GM18502 (cell line): ENCODE data around the gene RNLS.

Experiments used
- ATAC-seq: cut with Tn5 transposase; IDR thresholded peaks from one replicate; pipeline ENCODE4 v1.9.1; 2021; ENCODE audit warnings: mild to moderate bottlenecking; ENCODE audit not compliant: unreplicated experiment, poor library complexity

The RNLS gene

GRCh38 chr10:88526501-88527105, 56.5 kb downstream of the RNLS start:
- ATAC-seq: no peak

GRCh38 chr10:88525371-88526069, 57.6 kb downstream of the RNLS start:
- no peak for ATAC-seq

- ATAC-seq: no peak
Measured at GRCh38 chr10:88523739-88524400, 59.2 kb downstream of the RNLS start.

GRCh38 chr10:88522715-88523114, 60.4 kb downstream of the RNLS start:
- ATAC-seq: no peak

- no peak for ATAC-seq
Measured at GRCh38 chr10:88521791-88522190, 61.3 kb downstream of the RNLS start.

- ATAC-seq: no peak
Measured at GRCh38 chr10:88515235-88515634, 67.9 kb downstream of the RNLS start.

GRCh38 chr10:88512599-88512998, 70.5 kb downstream of the RNLS start:
- no peak for ATAC-seq

GRCh38 chr10:88508796-88509195, 74.3 kb downstream of the RNLS start:
- no peak for ATAC-seq

GRCh38 chr10:88507826-88508453, 75.2 kb downstream of the RNLS start:
- no peak for ATAC-seq

- no peak for ATAC-seq
Measured at GRCh38 chr10:88507404-88507803, 75.7 kb downstream of the RNLS start.

GRCh38 chr10:88505680-88506215, 77.4 kb downstream of the RNLS start:
- no peak for ATAC-seq

GRCh38 chr10:88505265-88505664, 77.9 kb downstream of the RNLS start:
- no peak for ATAC-seq

GRCh38 chr10:88500656-88501055, 82.5 kb downstream of the RNLS start:
- ATAC-seq: no peak

GRCh38 chr10:88499569-88500470, 83.3 kb downstream of the RNLS start:
- ATAC-seq: no peak

GRCh38 chr10:88497913-88498312, 85.2 kb downstream of the RNLS start:
- ATAC-seq: no peak

GRCh38 chr10:88494537-88494936, 88.6 kb downstream of the RNLS start:
- no peak for ATAC-seq

GRCh38 chr10:88493691-88494483, 89.2 kb downstream of the RNLS start:
- no peak for ATAC-seq

GRCh38 chr10:88491314-88491713, 91.8 kb downstream of the RNLS start:
- ATAC-seq: no peak
